Measurements from ENCODE around the gene PRKCH. TPM values are rescaled to one million over a fixed set of nuclear protein-coding genes. Genes with fewer than 3 reads are reported as not detected.

PRKCH gene
- total RNA-seq, 4 donors from 2014 or later = 49.5 to 147 (median 59.2) TPM

DNA sequence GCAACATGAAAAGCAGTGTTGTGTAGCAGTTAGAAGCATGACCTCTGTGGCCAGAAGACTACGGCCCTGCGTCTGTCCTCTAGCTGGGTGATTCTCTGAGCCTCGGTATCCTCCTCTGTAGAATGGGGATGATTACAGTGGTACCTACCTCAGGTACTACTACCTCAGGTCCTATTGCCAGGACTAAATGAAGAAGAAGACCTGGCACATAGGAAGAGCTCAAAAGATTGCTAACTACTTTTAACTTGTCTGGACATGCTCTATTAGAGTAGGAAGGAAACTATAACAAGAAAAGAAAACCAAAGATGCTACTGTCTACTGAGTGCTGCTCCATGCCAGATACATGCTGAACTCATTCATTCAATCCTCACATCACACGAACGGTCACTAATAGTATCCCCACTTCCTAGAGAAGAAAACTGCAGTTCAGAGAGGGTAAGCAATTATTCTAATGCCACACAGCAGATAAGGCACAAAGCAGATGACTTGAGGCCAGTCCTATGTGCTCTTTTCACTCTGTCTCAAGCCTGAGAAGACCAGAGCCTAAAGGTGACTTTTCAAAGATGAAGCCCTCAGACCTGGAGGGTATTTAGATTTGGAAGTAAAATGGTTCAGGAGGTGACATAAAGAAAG lies 265.8 kb downstream of the PRKCH start:
- 88% methylated on average over 5 of the region's 5 CpGs for WGBS
- no peak overlapping the region for H3K4me3 ChIP-seq
- no peaks in the 10 kb centered on the region for H3K27me3 ChIP-seq
- H3K9me3 ChIP-seq = no peaks in the 10 kb centered on the region
- no peaks in the 10 kb centered on the region for H3K36me3 ChIP-seq
- DNase-seq (ENCODE audit: low spot score in 2 of 2) = no peak
- peaks cover 31% of the 10 kb centered on the region for H3K4me1 ChIP-seq
- no peak overlapping the region for H3K27ac ChIP-seq
- TF ChIP-seq POLR2A (IDR thresholded peaks at IDR 0.05) (no peak), EP300 (IDR thresholded peaks at IDR 0.05) (no peak), POLR2AphosphoS5 (IDR thresholded peaks at IDR 0.05) (no peak)
- TF ChIP-seq, protein P1, sequence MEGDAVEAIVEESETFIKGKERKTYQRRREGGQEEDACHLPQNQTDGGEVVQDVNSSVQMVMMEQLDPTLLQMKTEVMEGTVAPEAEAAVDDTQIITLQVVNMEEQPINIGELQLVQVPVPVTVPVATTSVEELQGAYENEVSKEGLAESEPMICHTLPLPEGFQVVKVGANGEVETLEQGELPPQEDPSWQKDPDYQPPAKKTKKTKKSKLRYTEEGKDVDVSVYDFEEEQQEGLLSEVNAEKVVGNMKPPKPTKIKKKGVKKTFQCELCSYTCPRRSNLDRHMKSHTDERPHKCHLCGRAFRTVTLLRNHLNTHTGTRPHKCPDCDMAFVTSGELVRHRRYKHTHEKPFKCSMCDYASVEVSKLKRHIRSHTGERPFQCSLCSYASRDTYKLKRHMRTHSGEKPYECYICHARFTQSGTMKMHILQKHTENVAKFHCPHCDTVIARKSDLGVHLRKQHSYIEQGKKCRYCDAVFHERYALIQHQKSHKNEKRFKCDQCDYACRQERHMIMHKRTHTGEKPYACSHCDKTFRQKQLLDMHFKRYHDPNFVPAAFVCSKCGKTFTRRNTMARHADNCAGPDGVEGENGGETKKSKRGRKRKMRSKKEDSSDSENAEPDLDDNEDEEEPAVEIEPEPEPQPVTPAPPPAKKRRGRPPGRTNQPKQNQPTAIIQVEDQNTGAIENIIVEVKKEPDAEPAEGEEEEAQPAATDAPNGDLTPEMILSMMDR (IDR thresholded peaks at IDR 0.05) = no peak

GRCh38 chr14:61588419-61588901 lies 267.1 kb downstream of the PRKCH start:
- Histone ChIP-seq H3K36me3 (no peaks in the 10 kb centered on the region), H3K27me3 (no peaks in the 10 kb centered on the region), H3K27ac (no peak overlapping the region), H3K4me3 (no peak overlapping the region), H3K4me1 (peaks cover 26% of the 10 kb centered on the region), H3K9me3 (no peaks in the 10 kb centered on the region)
- WGBS = 72% methylated on average over 6 of the region's 6 CpGs
- no peak for DNase-seq (ENCODE audit: low spot score in 2 of 2)
- TF ChIP-seq POLR2A (IDR thresholded peaks at IDR 0.05) (no peak), POLR2AphosphoS5 (IDR thresholded peaks at IDR 0.05) (no peak), EP300 (IDR thresholded peaks at IDR 0.05) (no peak)
- TF ChIP-seq, protein P1 (IDR thresholded peaks at IDR 0.05) = no peak

GRCh38 chr14:61589691-61590581 lies 268.6 kb downstream of the PRKCH start:
- no peaks in the 10 kb centered on the region for H3K27me3 ChIP-seq
- no peak for DNase-seq (ENCODE audit: low spot score in 2 of 2)
- WGBS = 79% methylated on average over 12 of the region's 12 CpGs
- no peak overlapping the region for H3K4me3 ChIP-seq
- peaks cover 24% of the 10 kb centered on the region for H3K4me1 ChIP-seq
- H3K9me3 ChIP-seq = no peaks in the 10 kb centered on the region
- no peak overlapping the region for H3K27ac ChIP-seq
- no peaks in the 10 kb centered on the region for H3K36me3 ChIP-seq
- no peak for TF ChIP-seq POLR2A (IDR thresholded peaks at IDR 0.05)
- TF ChIP-seq, protein P1 (IDR thresholded peaks at IDR 0.05) = no peak
- no peak for TF ChIP-seq EP300 (IDR thresholded peaks at IDR 0.05)
- no peak for TF ChIP-seq POLR2AphosphoS5 (IDR thresholded peaks at IDR 0.05)

DNA sequence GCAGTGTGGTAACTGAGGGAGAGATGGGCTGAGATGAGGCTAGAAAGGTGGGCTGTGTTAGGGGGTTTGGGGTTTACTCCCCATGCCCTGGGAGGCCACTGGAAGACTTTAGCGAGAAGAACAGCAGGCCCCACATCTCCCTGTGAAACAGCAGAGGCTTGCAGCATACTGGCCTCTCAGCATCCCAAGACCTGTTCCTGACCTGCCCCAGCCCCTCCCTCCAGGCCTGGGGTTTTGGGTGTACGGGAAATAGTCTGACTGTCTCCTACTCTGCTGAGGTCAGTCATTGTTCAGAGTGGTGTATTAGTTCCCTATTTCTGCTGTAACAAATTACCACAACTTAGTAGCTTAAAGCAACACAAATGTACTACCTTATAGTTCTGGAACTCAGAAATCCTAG lies 270.5 kb downstream of the PRKCH start:
- no peaks in the 10 kb centered on the region for H3K27me3 ChIP-seq
- H3K27ac ChIP-seq = no peak overlapping the region
- 83% methylated on average over 2 of the region's 2 CpGs for WGBS
- TF ChIP-seq EP300 (IDR thresholded peaks at IDR 0.05) = no peak
- TF ChIP-seq POLR2AphosphoS5 (IDR thresholded peaks at IDR 0.05) = no peak
- no peak for TF ChIP-seq POLR2A (IDR thresholded peaks at IDR 0.05)
- TF ChIP-seq, protein P1 (IDR thresholded peaks at IDR 0.05) = no peak
- H3K4me1 ChIP-seq = peaks cover 7% of the 10 kb centered on the region
- no peaks in the 10 kb centered on the region for H3K9me3 ChIP-seq
- H3K4me3 ChIP-seq = no peak overlapping the region
- H3K36me3 ChIP-seq = no peaks in the 10 kb centered on the region
- no peak for DNase-seq (ENCODE audit: low spot score in 2 of 2)

DNA sequence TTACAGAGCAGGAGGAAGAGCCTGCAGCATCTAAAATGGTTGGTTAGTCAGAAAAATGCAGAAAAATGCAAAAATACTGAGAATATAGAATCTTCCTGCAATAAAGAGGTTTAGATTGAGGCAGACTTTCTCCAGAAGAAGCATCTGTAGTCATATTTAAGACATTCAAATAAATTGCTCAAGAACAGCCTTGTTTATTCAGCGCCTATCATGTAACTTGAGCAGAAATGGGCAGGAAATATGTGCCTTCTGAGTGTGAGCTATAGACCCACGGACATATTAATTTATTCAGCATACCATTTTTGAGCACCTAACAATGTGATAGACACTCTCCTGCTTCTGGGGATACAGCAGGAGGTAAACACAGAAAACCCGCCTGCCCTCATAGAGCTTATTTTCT lies 272.0 kb downstream of the PRKCH start:
- no peaks in the 10 kb centered on the region for H3K36me3 ChIP-seq
- peaks cover 4% of the 10 kb centered on the region for H3K4me1 ChIP-seq
- WGBS = 89% methylated on average over 3 of the region's 3 CpGs
- DNase-seq (ENCODE audit: low spot score in 2 of 2) = no peak
- H3K4me3 ChIP-seq = no peak overlapping the region
- no peaks in the 10 kb centered on the region for H3K27me3 ChIP-seq
- TF ChIP-seq, protein P1 (IDR thresholded peaks at IDR 0.05) = no peak
- TF ChIP-seq POLR2AphosphoS5 (IDR thresholded peaks at IDR 0.05) (no peak), POLR2A (IDR thresholded peaks at IDR 0.05) (no peak), EP300 (IDR thresholded peaks at IDR 0.05) (no peak)
- no peak overlapping the region for H3K27ac ChIP-seq
- no peaks in the 10 kb centered on the region for H3K9me3 ChIP-seq
